Endodermal cell (in vitro differentiated cells): Measurements from ENCODE around the gene LIPC. TPM values are rescaled to one million over a fixed set of nuclear protein-coding genes. Genes with fewer than 3 reads are reported as not detected.

Source experiments
- DNase-seq: peaks from one replicate; pipeline ENCODE4 v3.0.0-alpha.2; 2017
- H3K27ac ChIP-seq: 2 replicates; pipeline ENCODE4 v1.5.1; 2013; ENCODE audit warnings: mild to moderate bottlenecking, low read depth, low read length, moderate library complexity
- H3K27me3 ChIP-seq: 2 replicates; pipeline ENCODE4 v1.6.1; 2013; ENCODE audit warnings: mild to moderate bottlenecking, low read length, moderate library complexity; ENCODE audit not compliant: insufficient read depth, control insufficient read depth, poor library complexity, severe bottlenecking
- H3K36me3 ChIP-seq: 2 replicates; pipeline ENCODE4 v1.7.0; 2013; ENCODE audit warnings: mild to moderate bottlenecking, low read length, moderate library complexity; ENCODE audit not compliant: control insufficient read depth, insufficient read depth
- H3K4me1 ChIP-seq: one replicate; pipeline ENCODE4 v1.7.0; 2013; ENCODE audit warnings: low read length; ENCODE audit not compliant: control insufficient read depth, insufficient read depth
- H3K4me3 ChIP-seq: 2 replicates; pipeline ENCODE4 v1.5.1; 2013; ENCODE audit warnings: mild to moderate bottlenecking, low read length, moderate library complexity
- H3K9ac ChIP-seq: 2 replicates; pipeline ENCODE4 v1.6.1; 2013; ENCODE audit warnings: mild to moderate bottlenecking, low read length, moderate library complexity; ENCODE audit not compliant: poor library complexity, severe bottlenecking; ENCODE audit errors: extremely low read depth
- H3K9me3 ChIP-seq: 2 replicates; pipeline ENCODE4 v1.6.1; 2013; ENCODE audit warnings: mild to moderate bottlenecking, low read length, moderate library complexity; ENCODE audit not compliant: control insufficient read depth
- H3K27ac Mint-ChIP-seq: 2 replicates; pipeline ENCODE4 v1.8.0; 2020; ENCODE audit warnings: mixed read lengths
- H3K27me3 Mint-ChIP-seq: 2 replicates; pipeline ENCODE4 v1.8.0; 2021; ENCODE audit warnings: mild to moderate bottlenecking, mixed read lengths; ENCODE audit not compliant: insufficient read depth
- H3K36me3 Mint-ChIP-seq: 2 replicates; pipeline ENCODE4 v1.8.0; 2020; ENCODE audit warnings: low read depth, mixed read lengths
- H3K4me1 Mint-ChIP-seq: 2 replicates; pipeline ENCODE4 v1.8.0; 2020; ENCODE audit warnings: mixed read lengths
- H3K4me3 Mint-ChIP-seq: 2 replicates; pipeline ENCODE4 v1.8.0; 2020; ENCODE audit warnings: mild to moderate bottlenecking, moderate library complexity, mixed read lengths
- H3K9me3 Mint-ChIP-seq: 2 replicates; pipeline ENCODE4 v1.8.0; 2020; ENCODE audit warnings: mild to moderate bottlenecking, mixed read lengths
- CTCF ChIP-seq: fragments of 200-600 bp; sonication (generic); conservative IDR thresholded peaks from 2 replicates; pipeline ENCODE4 v1.5.0; 2021; ENCODE audit warnings: antibody characterized with exemption, mild to moderate bottlenecking
- WGBS, 2 experiments: methylation state at CpG; one replicate each; pipeline versions ENCODE4 v1.1.5 to v1.1.7; 2013; ENCODE audit warnings: missing lambda C conversion rate in 2 of 2, mixed read lengths in 1 of 2; ENCODE audit not compliant: insufficient coverage in 1 of 2, insufficient read length in 1 of 2; 5-methylcytosine and 5-hydroxymethylcytosine counted together
- total RNA-seq, 2 donors: library from RNA; stranded (reverse); fragmentation: NEBNext Ultra II Directional in 1 of 2; extraction: Animal tissue kit (Norgen Biotek cat#: 25700) in 1 of 2; gene quantifications; 2 replicates in 1 of 2; 3 replicates in 1 of 2; pipeline ENCODE4 v1.2.1, GENCODE V29; 2021

LIPC gene
- total RNA-seq, 2 donors from 2014 or later: not detected

- Histone ChIP-seq H3K27ac (no peak overlapping the region), H3K36me3 (peaks cover 14% of the 10 kb centered on the region), H3K4me3 (no peak overlapping the region), H3K9me3 (no peaks in the 10 kb centered on the region), H3K27me3 (no peaks in the 10 kb centered on the region), H3K9ac (no peak overlapping the region), H3K4me1 (peaks cover 13% of the 10 kb centered on the region)
- DNase-seq: no peak
- Mint-ChIP-seq H3K36me3 (peaks cover 14% of the 10 kb centered on the region), H3K27ac (no peak overlapping the region), H3K4me3 (no peak overlapping the region), H3K9me3 (no peaks in the 10 kb centered on the region), H3K4me1 (peaks cover 22% of the 10 kb centered on the region), H3K27me3 (no peaks in the 10 kb centered on the region)
- TF ChIP-seq CTCF: no peak
- WGBS, 2 experiments: 94 to 100% methylated on average over 2 to 3 of the region's 3 CpGs
Observed at GRCh38 chr15:58589047-58589446, 157.3 kb downstream of the LIPC start.

GRCh38 chr15:58590236-58590635, 158.4 kb downstream of the LIPC start:
- peaks cover 4% of the 10 kb centered on the region for H3K4me1 ChIP-seq
- WGBS, 2 experiments: 50 to 67% methylated on average over 1 of the region's 1 CpG
- Mint-ChIP-seq H3K4me3 (no peak overlapping the region), H3K4me1 (peaks cover 15% of the 10 kb centered on the region), H3K36me3 (peaks cover 20% of the 10 kb centered on the region), H3K27me3 (no peaks in the 10 kb centered on the region), H3K27ac (no peak overlapping the region), H3K9me3 (no peaks in the 10 kb centered on the region)
- DNase-seq: no peak
- H3K9ac ChIP-seq: no peak overlapping the region
- H3K4me3 ChIP-seq: no peak overlapping the region
- H3K36me3 ChIP-seq: peaks cover 25% of the 10 kb centered on the region
- no peaks in the 10 kb centered on the region for H3K27me3 ChIP-seq
- no peak overlapping the region for H3K27ac ChIP-seq
- no peaks in the 10 kb centered on the region for H3K9me3 ChIP-seq
- TF ChIP-seq CTCF: no peak

- Histone ChIP-seq H3K27me3 (no peaks in the 10 kb centered on the region), H3K36me3 (peaks cover 31% of the 10 kb centered on the region), H3K9me3 (no peaks in the 10 kb centered on the region), H3K9ac (no peak overlapping the region), H3K4me3 (no peak overlapping the region), H3K4me1 (no peaks in the 10 kb centered on the region), H3K27ac (no peak overlapping the region)
- no peak overlapping the region for H3K4me3 Mint-ChIP-seq
- TF ChIP-seq CTCF: no peak
- H3K36me3 Mint-ChIP-seq: peaks cover 26% of the 10 kb centered on the region
- H3K27me3 Mint-ChIP-seq: no peaks in the 10 kb centered on the region
- no peak overlapping the region for H3K27ac Mint-ChIP-seq
- peaks cover 10% of the 10 kb centered on the region for H3K4me1 Mint-ChIP-seq
- H3K9me3 Mint-ChIP-seq: no peaks in the 10 kb centered on the region
- no peak for DNase-seq
- WGBS, 2 experiments: 80% methylated on average over 1 of the region's 1 CpG; no CpG with 5 or more reads in 1 of the 2 experiments
Observed at GRCh38 chr15:58590926-58591325, 159.1 kb downstream of the LIPC start.
